ENCODE measurements around the gene PEBP1. TPM values are rescaled to one million over a fixed set of nuclear protein-coding genes. Genes with fewer than 3 reads are reported as not detected.

The PEBP1 gene
- total RNA-seq, 1 donor: 185 TPM

DNA sequence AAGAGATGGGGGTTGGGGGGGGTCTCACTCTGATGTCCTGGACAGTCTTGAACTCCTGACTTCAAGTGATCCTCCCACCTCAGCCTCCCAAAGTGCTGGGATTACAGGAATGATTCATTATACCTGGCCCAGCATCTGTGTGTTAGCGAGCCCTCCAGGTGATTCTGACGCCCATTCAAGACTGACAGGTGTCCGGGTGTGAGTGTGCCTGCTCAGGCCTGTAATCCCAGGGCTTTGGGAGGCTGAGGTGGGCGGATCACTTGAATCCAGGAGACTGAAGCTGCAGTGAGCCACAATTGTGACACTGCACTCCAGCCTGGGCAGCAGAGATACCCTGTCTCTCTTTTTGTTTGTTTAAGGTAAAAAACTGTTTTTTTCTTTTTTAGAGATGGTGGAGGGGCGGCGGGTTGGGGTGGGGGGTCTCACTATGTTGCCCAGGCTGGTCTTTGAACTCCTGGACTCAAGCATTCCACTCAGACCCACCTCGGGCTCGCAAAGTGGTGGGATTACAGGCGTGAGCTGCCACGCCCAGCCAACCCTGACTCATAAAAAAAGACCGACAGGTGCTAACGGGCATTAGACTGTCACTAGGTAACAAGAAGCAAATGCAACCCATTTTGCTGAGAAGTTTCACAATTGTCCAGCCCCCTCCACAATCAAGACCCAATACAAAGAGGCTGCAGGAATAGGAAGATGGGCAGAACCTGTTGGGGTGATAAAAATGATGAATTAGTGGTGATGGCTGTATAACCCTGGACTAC lies 36.8 kb upstream of the PEBP1 start:
- no peak overlapping the region for H3K4me2 ChIP-seq (ENCODE audit: insufficient read depth, low read length)
- no peak overlapping the region for H2AFZ ChIP-seq (ENCODE audit: low read length)
- no peaks in the 10 kb centered on the region for H4K20me1 ChIP-seq (ENCODE audit: insufficient read depth, low read length)
- TF ChIP-seq, protein P1, sequence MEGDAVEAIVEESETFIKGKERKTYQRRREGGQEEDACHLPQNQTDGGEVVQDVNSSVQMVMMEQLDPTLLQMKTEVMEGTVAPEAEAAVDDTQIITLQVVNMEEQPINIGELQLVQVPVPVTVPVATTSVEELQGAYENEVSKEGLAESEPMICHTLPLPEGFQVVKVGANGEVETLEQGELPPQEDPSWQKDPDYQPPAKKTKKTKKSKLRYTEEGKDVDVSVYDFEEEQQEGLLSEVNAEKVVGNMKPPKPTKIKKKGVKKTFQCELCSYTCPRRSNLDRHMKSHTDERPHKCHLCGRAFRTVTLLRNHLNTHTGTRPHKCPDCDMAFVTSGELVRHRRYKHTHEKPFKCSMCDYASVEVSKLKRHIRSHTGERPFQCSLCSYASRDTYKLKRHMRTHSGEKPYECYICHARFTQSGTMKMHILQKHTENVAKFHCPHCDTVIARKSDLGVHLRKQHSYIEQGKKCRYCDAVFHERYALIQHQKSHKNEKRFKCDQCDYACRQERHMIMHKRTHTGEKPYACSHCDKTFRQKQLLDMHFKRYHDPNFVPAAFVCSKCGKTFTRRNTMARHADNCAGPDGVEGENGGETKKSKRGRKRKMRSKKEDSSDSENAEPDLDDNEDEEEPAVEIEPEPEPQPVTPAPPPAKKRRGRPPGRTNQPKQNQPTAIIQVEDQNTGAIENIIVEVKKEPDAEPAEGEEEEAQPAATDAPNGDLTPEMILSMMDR (IDR thresholded peaks at IDR 0.05; ENCODE audit: extremely low read depth, low read depth, low read length): no peak
- no peaks in the 10 kb centered on the region for H3K36me3 ChIP-seq (ENCODE audit: insufficient read depth, low read length)
- H3K9me3 ChIP-seq (ENCODE audit: low read depth, low read length): no peaks in the 10 kb centered on the region
- H3K27me3 ChIP-seq (ENCODE audit: insufficient read depth, low read length): no peaks in the 10 kb centered on the region
- peaks cover 7% of the 10 kb centered on the region for H3K4me1 ChIP-seq (ENCODE audit: insufficient read depth, low read length)
- H3K27ac ChIP-seq (ENCODE audit: low read depth, low read length): no peak overlapping the region
- H3K79me2 ChIP-seq (ENCODE audit: insufficient read depth, low read length): no peaks in the 10 kb centered on the region
- H3K4me3 ChIP-seq (ENCODE audit: insufficient read depth, low read length): no peak overlapping the region
- DNase-seq (ENCODE audit: insufficient read length, low spot score, missing footprints): peak; percentile 66

DNA sequence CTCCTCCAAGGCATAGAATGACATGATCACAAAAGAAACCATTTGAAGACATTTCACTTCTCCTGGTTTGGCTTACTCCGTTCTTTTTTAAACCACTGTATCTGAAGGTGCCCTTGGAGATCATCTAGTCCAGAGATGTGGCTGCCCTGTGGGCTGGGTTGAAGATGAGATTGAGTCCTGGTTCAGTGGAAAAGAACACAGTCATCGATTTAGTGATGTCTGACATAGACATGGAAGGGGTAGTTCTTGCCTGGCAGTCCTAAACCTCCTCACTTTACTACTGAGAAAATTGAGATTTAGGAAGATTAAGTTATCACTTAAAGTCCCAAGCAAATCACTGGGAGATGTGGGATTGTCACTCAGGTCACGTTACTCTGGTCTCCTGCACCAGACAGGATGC lies 34.9 kb upstream of the PEBP1 start:
- no peak overlapping the region for H2AFZ ChIP-seq (ENCODE audit: low read length)
- TF ChIP-seq, protein P1 (IDR thresholded peaks at IDR 0.05; ENCODE audit: extremely low read depth, low read depth, low read length): no peak

DNA sequence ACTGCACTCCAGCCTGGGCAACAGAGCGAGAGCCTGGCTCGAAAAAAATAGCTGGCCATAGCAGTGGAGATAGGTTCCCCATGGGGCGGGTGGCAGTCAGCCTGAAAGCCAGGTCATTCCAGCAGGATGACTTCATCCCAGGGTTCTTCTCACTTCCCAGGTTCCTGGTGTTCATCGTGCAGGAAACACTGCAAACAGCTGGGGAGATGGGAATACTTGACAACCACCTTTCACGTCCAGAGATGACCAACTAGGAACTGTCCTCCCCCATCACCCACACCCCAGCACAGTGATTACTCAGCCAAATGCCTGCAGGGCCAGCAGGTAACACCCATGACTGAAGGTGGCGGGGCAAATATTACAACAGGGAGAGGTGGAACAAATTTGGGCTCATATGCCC lies 33.9 kb upstream of the PEBP1 start:
- H3K4me2 ChIP-seq (ENCODE audit: insufficient read depth, low read length): no peak overlapping the region
- no peak overlapping the region for H3K4me3 ChIP-seq (ENCODE audit: insufficient read depth, low read length)
- TF ChIP-seq, protein P1 (IDR thresholded peaks at IDR 0.05; ENCODE audit: extremely low read depth, low read depth, low read length): no peak
- H3K4me1 ChIP-seq (ENCODE audit: insufficient read depth, low read length): peaks cover 7% of the 10 kb centered on the region
- no peaks in the 10 kb centered on the region for H3K36me3 ChIP-seq (ENCODE audit: insufficient read depth, low read length)
- DNase-seq (ENCODE audit: insufficient read length, low spot score, missing footprints): peak; percentile 84
- no peaks in the 10 kb centered on the region for H3K27me3 ChIP-seq (ENCODE audit: insufficient read depth, low read length)
- H3K27ac ChIP-seq (ENCODE audit: low read depth, low read length): no peak overlapping the region
- H4K20me1 ChIP-seq (ENCODE audit: insufficient read depth, low read length): no peaks in the 10 kb centered on the region
- no peak overlapping the region for H2AFZ ChIP-seq (ENCODE audit: low read length)
- no peaks in the 10 kb centered on the region for H3K79me2 ChIP-seq (ENCODE audit: insufficient read depth, low read length)
- no peaks in the 10 kb centered on the region for H3K9me3 ChIP-seq (ENCODE audit: low read depth, low read length)

More for the DNA sequence above, 34.9 kb upstream of the PEBP1 start:
- peak; percentile 25 for DNase-seq (ENCODE audit: insufficient read length, low spot score, missing footprints)
- no peaks in the 10 kb centered on the region for H3K79me2 ChIP-seq (ENCODE audit: insufficient read depth, low read length)
- no peaks in the 10 kb centered on the region for H3K9me3 ChIP-seq (ENCODE audit: low read depth, low read length)
- H4K20me1 ChIP-seq (ENCODE audit: insufficient read depth, low read length): no peaks in the 10 kb centered on the region
- peaks cover 7% of the 10 kb centered on the region for H3K4me1 ChIP-seq (ENCODE audit: insufficient read depth, low read length)
- H3K27ac ChIP-seq (ENCODE audit: low read depth, low read length): no peak overlapping the region
- no peak overlapping the region for H3K4me3 ChIP-seq (ENCODE audit: insufficient read depth, low read length)
- H3K27me3 ChIP-seq (ENCODE audit: insufficient read depth, low read length): no peaks in the 10 kb centered on the region
- no peak overlapping the region for H3K4me2 ChIP-seq (ENCODE audit: insufficient read depth, low read length)
- no peaks in the 10 kb centered on the region for H3K36me3 ChIP-seq (ENCODE audit: insufficient read depth, low read length)

DNA sequence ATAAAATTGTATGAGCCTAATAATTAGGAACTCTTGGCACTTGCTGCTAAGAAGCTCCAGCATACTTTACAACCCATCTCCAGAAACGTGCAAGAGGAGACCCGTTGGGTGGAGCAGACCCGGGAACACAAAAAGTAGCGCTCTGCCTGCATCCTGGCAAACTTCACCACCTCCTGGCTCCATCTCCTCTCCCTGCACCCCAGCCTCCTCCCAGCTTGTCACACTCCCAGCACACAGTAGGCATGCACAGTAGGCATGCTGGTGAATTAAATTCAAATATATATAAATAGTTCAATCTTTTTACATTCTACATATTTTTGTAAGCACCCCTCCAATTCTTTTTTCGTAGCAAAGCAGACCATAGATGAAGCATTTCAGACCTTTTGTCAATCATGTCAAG lies 33.3 kb upstream of the PEBP1 start:
- H4K20me1 ChIP-seq (ENCODE audit: insufficient read depth, low read length): no peaks in the 10 kb centered on the region
- no peak overlapping the region for H2AFZ ChIP-seq (ENCODE audit: low read length)
- no peaks in the 10 kb centered on the region for H3K79me2 ChIP-seq (ENCODE audit: insufficient read depth, low read length)
- H3K4me1 ChIP-seq (ENCODE audit: insufficient read depth, low read length): peaks cover 7% of the 10 kb centered on the region
- no peaks in the 10 kb centered on the region for H3K9me3 ChIP-seq (ENCODE audit: low read depth, low read length)
- DNase-seq (ENCODE audit: insufficient read length, low spot score, missing footprints): peak; percentile 30
- no peak overlapping the region for H3K27ac ChIP-seq (ENCODE audit: low read depth, low read length)
- TF ChIP-seq, protein P1 (IDR thresholded peaks at IDR 0.05; ENCODE audit: extremely low read depth, low read depth, low read length): no peak
- peak overlapping the region; percentile 78 for H3K4me3 ChIP-seq (ENCODE audit: insufficient read depth, low read length)
- H3K36me3 ChIP-seq (ENCODE audit: insufficient read depth, low read length): no peaks in the 10 kb centered on the region
- peak overlapping the region; percentile 90 for H3K4me2 ChIP-seq (ENCODE audit: insufficient read depth, low read length)
- H3K27me3 ChIP-seq (ENCODE audit: insufficient read depth, low read length): no peaks in the 10 kb centered on the region
